Neural cell (in vitro differentiated cells): Measurements from ENCODE around the gene PLA1A. TPM values are rescaled to one million over a fixed set of nuclear protein-coding genes. Genes with fewer than 3 reads are reported as not detected.

ENCODE experiments used
- H2AFZ ChIP-seq: fragments of 200-600, 300-800 bp; sonication (generic), shearing (Covaris generic); 2 replicates; pipeline ENCODE4 v1.6.0; 2014; ENCODE audit warnings: low read depth, mild to moderate bottlenecking, antibody characterized with exemption, low read length, moderate library complexity
- H3F3A ChIP-seq: fragments of 200-600 bp; shearing (Covaris generic); 2 replicates; pipeline ENCODE4 v1.6.1; 2016; ENCODE audit warnings: mild to moderate bottlenecking, moderate library complexity, mixed read lengths, antibody characterized with exemption, low read length; ENCODE audit not compliant: insufficient read depth, poor library complexity, severe bottlenecking
- H3K27ac ChIP-seq: fragments of 200-600, 300-800 bp; sonication (generic), shearing (Covaris generic); 2 replicates; pipeline ENCODE4 v1.5.1; 2014; ENCODE audit warnings: mild to moderate bottlenecking, low read length, moderate library complexity
- H3K27me3 ChIP-seq: fragments of 300-800, 200-600 bp; sonication (generic), shearing (Covaris generic); 2 replicates; pipeline ENCODE4 v1.6.0; 2014; ENCODE audit warnings: mild to moderate bottlenecking, low read depth, low read length, moderate library complexity; ENCODE audit not compliant: insufficient read depth
- H3K36me3 ChIP-seq: fragments of 300-800, 200-600 bp; sonication (generic), shearing (Covaris generic); 2 replicates; pipeline ENCODE4 v1.5.1; 2014; ENCODE audit warnings: mild to moderate bottlenecking, antibody characterized with exemption, low read length, moderate library complexity; ENCODE audit not compliant: insufficient read depth
- H3K4me2 ChIP-seq: fragments of 300-800, 200-600 bp; sonication (generic), shearing (Covaris generic); 2 replicates; pipeline ENCODE4 v1.6.0; 2014; ENCODE audit warnings: mild to moderate bottlenecking, low read length
- H3K4me3 ChIP-seq: fragments of 300-800, 200-600 bp; sonication (generic), shearing (Covaris generic); 2 replicates; pipeline ENCODE4 v1.5.1; 2014; ENCODE audit warnings: mild to moderate bottlenecking, low read length, moderate library complexity
- H3K79me2 ChIP-seq: fragments of 200-600 bp; shearing (Covaris generic); replicated peaks from 2 replicates; pipeline ENCODE4 v1.6.0; 2014; ENCODE audit warnings: mild to moderate bottlenecking, low read length, moderate library complexity; ENCODE audit not compliant: insufficient read depth
- H3K9ac ChIP-seq: fragments of 300-800, 200-600 bp; sonication (generic), shearing (Covaris generic); 2 replicates; pipeline ENCODE4 v1.6.1; 2016; ENCODE audit warnings: mild to moderate bottlenecking, low read length, mixed read lengths
- H3K9me2 ChIP-seq: fragments of 200-600 bp; shearing (Covaris generic); 2 replicates; pipeline ENCODE4 v1.6.1; 2016; ENCODE audit warnings: mild to moderate bottlenecking, low read length, mixed read lengths; ENCODE audit not compliant: insufficient read depth
- H3K9me3 ChIP-seq: fragments of 200-600, 300-800 bp; sonication (generic), shearing (Covaris generic); 2 replicates; pipeline ENCODE4 v1.6.1; 2016; ENCODE audit warnings: mild to moderate bottlenecking, mixed run types, low read length, moderate library complexity, mixed read lengths
- H4K20me1 ChIP-seq: fragments of 200-600 bp; shearing (Covaris generic); 2 replicates; pipeline ENCODE4 v1.6.1; 2016; ENCODE audit warnings: mild to moderate bottlenecking, mixed run types; ENCODE audit not compliant: insufficient read depth
- CTCF ChIP-seq: fragments of 450-650 bp; IDR thresholded peaks from 2 replicates; pipeline ENCODE4 v1.5.1; 2014; ENCODE audit warnings: antibody characterized with exemption, mild to moderate bottlenecking, moderate library complexity; ENCODE audit not compliant: poor library complexity, severe bottlenecking
- EP300 ChIP-seq: fragments of 450-650 bp; conservative IDR thresholded peaks from 2 replicates; pipeline ENCODE4 v1.6.1; 2014; ENCODE audit warnings: antibody characterized with exemption, mild to moderate bottlenecking, moderate library complexity; ENCODE audit not compliant: poor library complexity, severe bottlenecking
- EZH2 ChIP-seq: fragments of 200-600, 300-800 bp; shearing (Covaris generic), sonication (generic); IDR thresholded peaks from 2 replicates; pipeline ENCODE4 v1.6.1; 2014; ENCODE audit warnings: antibody characterized with exemption, low read length, borderline replicate concordance, mild to moderate bottlenecking; ENCODE audit not compliant: insufficient read depth, poor library complexity, severe bottlenecking
- MXI1 ChIP-seq: fragments of 450-650 bp; conservative IDR thresholded peaks from 2 replicates; pipeline ENCODE4 v1.6.1; 2014; ENCODE audit warnings: antibody characterized with exemption, mild to moderate bottlenecking; ENCODE audit not compliant: poor library complexity, severe bottlenecking
- POLR2AphosphoS5 ChIP-seq: IDR thresholded peaks from 2 replicates; pipeline ENCODE4 v1.6.1; 2012
- RAD21 ChIP-seq: fragments of 450-650 bp; conservative IDR thresholded peaks from 2 replicates; pipeline ENCODE4 v1.6.1; 2014; ENCODE audit warnings: antibody characterized with exemption, mild to moderate bottlenecking, moderate library complexity
- SMC3 ChIP-seq: fragments of 450-650 bp; conservative IDR thresholded peaks from 2 replicates; pipeline ENCODE4 v1.6.1; 2014; ENCODE audit warnings: antibody characterized with exemption, mild to moderate bottlenecking, moderate library complexity; ENCODE audit not compliant: poor library complexity
- TAF1 ChIP-seq: IDR thresholded peaks from 2 replicates; pipeline ENCODE4 v1.6.1; 2012; ENCODE audit warnings: low read depth
- polyA plus RNA-seq: library from polyadenylated mRNA; depleted of rRNA; stranded (reverse); fragments of >200 nt; gene quantifications from 2 replicates; pipeline ENCODE4 v1.2.3, GENCODE V29; 2014
- TF ChIP-seq, protein P1 (sequence below): IDR thresholded peaks from 2 replicates; pipeline ENCODE4 v1.6.1; 2012; ENCODE audit warnings: borderline replicate concordance

Gene PLA1A
- polyA plus RNA-seq, 1 donor from 2014 or later, result not detected

- Histone ChIP-seq H3K4me3 (no peak within 1 kb of the TSS), H3K4me2 (no peak within 1 kb of the TSS), H3K9me3 (no peaks in the 10 kb centered on the region), H3F3A (no peaks in the 10 kb centered on the region), H3K36me3 (no peaks in the 10 kb centered on the region), H2AFZ (no peak within 1 kb of the TSS), H3K27me3 (no peaks in the 10 kb centered on the region), H3K9me2 (no peaks in the 10 kb centered on the region), H3K79me2 (no peaks in the 10 kb centered on the region), H3K9ac (no peak within 1 kb of the TSS), H3K27ac (no peak within 1 kb of the TSS), H4K20me1 (no peaks in the 10 kb centered on the region)
- no peak for TF ChIP-seq SMC3
- TF ChIP-seq CTCF, result no peak
- no peak for TF ChIP-seq POLR2AphosphoS5
- no peak for TF ChIP-seq RAD21
- TF ChIP-seq EZH2, result no peak
Measured at GRCh38 chr3:119559441-119559963, 38.2 kb upstream of the PLA1A start, which contains the start of gene CD80. Gene CD80, minus strand, starts transcription at chr3:119559614. Its CDS starts 1,886 bp downstream, at chr3:119557728.

DNA sequence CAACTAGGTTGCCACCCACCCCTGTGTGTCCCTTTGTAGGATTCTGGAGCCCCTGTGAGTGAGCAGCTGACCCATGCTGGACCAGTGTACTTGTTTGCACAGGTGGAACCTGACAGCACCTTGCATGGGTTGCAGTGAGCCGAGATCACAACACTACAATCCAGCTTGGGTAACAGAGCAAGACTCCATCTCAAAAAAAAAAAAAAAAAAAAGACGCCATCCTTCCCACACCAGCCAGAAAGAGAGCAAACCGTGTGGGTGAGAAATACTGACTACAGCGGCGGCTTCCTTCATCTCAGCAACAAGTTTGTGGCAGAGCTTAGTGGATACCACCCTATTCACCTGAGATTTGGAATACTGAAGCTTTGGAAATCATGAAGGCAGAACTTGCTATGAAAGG, 37.5 kb upstream of the PLA1A start:
- Histone ChIP-seq H4K20me1 (no peaks in the 10 kb centered on the region), H3K36me3 (no peaks in the 10 kb centered on the region), H3K4me3 (no peak overlapping the region), H3K79me2 (no peaks in the 10 kb centered on the region), H3K9ac (no peak overlapping the region), H3K4me2 (no peak overlapping the region), H3F3A (no peaks in the 10 kb centered on the region), H3K27ac (no peak overlapping the region), H2AFZ (no peak overlapping the region), H3K9me2 (no peaks in the 10 kb centered on the region), H3K27me3 (no peaks in the 10 kb centered on the region), H3K9me3 (no peaks in the 10 kb centered on the region)
- no peak for TF ChIP-seq EZH2
- TF ChIP-seq RAD21, result no peak
- no peak for TF ChIP-seq TAF1
- TF ChIP-seq SMC3, result no peak
- TF ChIP-seq CTCF, result no peak
- TF ChIP-seq MXI1, result no peak
- TF ChIP-seq, protein P1, sequence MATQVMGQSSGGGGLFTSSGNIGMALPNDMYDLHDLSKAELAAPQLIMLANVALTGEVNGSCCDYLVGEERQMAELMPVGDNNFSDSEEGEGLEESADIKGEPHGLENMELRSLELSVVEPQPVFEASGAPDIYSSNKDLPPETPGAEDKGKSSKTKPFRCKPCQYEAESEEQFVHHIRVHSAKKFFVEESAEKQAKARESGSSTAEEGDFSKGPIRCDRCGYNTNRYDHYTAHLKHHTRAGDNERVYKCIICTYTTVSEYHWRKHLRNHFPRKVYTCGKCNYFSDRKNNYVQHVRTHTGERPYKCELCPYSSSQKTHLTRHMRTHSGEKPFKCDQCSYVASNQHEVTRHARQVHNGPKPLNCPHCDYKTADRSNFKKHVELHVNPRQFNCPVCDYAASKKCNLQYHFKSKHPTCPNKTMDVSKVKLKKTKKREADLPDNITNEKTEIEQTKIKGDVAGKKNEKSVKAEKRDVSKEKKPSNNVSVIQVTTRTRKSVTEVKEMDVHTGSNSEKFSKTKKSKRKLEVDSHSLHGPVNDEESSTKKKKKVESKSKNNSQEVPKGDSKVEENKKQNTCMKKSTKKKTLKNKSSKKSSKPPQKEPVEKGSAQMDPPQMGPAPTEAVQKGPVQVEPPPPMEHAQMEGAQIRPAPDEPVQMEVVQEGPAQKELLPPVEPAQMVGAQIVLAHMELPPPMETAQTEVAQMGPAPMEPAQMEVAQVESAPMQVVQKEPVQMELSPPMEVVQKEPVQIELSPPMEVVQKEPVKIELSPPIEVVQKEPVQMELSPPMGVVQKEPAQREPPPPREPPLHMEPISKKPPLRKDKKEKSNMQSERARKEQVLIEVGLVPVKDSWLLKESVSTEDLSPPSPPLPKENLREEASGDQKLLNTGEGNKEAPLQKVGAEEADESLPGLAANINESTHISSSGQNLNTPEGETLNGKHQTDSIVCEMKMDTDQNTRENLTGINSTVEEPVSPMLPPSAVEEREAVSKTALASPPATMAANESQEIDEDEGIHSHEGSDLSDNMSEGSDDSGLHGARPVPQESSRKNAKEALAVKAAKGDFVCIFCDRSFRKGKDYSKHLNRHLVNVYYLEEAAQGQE, result no peak
- no peak for TF ChIP-seq EP300
- no peak for TF ChIP-seq POLR2AphosphoS5
